ENCODE data around the gene SLC25A43.

DNA sequence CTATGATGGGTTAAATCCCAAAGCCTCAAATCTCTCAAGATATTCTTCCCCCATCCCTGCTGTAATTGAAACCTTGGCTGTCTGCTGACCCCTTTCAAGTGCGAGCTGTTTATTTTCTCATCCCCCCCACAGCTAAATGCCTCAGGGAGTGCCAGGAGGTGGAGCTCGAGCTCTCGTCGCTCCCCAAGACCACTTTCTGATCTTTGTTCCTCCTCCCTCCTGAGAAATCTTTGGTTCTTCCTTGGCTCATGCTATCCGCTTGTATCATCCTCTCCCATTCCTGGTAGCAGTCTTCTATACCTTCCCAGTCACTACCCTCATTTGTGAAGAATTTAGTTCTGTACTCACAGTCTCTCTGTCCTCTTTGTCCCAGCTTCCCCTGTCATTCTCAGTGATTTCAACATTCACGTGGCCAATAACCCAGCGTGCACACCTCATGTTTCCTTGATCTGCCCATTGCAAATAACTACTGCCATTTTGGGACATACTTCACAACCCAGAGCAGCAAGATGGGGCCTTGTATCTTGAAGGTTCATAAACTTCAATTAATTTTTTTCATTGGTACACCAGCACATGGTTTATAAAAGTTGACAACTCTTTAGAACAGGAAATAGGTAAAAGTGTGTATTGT is 9.2 kb upstream of the SLC25A43 start:
- TF ChIP-seq, protein P1, sequence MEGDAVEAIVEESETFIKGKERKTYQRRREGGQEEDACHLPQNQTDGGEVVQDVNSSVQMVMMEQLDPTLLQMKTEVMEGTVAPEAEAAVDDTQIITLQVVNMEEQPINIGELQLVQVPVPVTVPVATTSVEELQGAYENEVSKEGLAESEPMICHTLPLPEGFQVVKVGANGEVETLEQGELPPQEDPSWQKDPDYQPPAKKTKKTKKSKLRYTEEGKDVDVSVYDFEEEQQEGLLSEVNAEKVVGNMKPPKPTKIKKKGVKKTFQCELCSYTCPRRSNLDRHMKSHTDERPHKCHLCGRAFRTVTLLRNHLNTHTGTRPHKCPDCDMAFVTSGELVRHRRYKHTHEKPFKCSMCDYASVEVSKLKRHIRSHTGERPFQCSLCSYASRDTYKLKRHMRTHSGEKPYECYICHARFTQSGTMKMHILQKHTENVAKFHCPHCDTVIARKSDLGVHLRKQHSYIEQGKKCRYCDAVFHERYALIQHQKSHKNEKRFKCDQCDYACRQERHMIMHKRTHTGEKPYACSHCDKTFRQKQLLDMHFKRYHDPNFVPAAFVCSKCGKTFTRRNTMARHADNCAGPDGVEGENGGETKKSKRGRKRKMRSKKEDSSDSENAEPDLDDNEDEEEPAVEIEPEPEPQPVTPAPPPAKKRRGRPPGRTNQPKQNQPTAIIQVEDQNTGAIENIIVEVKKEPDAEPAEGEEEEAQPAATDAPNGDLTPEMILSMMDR (conservative IDR thresholded peaks at IDR 0.05; ENCODE audit: low read length), result no peak
- no peak for TF ChIP-seq EZH2phosphoT487 (IDR thresholded peaks at IDR 0.05; ENCODE audit: borderline replicate concordance)
